LoVo (cell line): ENCODE measurements around the gene TANGO6.
A peak's percentile ranks its signal among the peaks of the same experiment; 100 is the strongest.

ENCODE experiments used
- DNase-seq: peaks from one replicate; pipeline ENCODE4 v3.0.0-alpha.2; 2016; ENCODE audit warnings: low spot score

Gene TANGO6

GRCh38 chr16:69105501-69106361 lies 262.4 kb downstream of the TANGO6 start, which contains the start of gene HAS3:
Gene HAS3, plus strand, starts transcription at chr16:69105653. Its CDS starts 3,743 bp downstream, at chr16:69109396.
- DNase-seq = peak; percentile 75

DNA sequence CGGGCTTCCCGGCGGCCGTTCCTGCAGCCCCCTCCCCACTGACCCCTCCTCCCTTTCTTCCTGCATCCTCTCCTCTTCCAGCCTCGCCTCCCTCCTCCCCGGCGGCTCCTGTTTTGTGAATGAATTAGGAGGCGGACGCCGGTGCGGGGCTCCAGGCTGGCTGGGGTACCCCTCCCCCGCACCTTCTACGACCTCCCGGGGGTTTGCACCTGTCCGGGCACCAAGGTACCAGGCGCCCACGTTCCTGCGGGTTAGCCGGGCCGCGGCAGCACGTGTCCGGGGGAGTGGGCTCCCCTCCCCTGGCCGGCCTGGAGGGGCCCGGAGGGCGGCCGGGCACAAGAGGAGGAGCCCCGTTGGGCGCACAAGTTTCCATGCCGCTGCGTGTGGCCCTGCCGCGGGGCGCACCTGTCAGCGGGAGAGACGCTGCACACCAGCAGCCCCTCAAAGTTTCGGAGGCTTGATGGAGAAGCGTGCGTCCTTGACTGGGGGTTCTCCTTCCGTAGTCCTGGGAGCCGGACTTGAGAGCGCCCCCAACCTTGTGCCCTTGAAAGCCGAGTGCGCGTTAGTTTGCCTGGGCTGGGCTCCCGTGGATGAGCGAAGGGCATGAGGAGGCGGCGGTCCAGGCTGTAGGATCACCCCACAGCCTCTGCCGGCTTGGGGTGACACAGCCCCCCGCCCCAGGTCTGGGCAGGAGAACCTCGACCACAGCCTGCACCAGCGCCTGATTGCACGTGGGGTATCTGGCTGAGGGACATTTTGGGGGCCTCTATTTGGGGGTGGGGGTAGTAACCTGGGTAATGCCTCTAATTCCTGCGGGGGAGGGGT lies 263.4 kb downstream of the TANGO6 start:
- DNase-seq = no peak

DNA sequence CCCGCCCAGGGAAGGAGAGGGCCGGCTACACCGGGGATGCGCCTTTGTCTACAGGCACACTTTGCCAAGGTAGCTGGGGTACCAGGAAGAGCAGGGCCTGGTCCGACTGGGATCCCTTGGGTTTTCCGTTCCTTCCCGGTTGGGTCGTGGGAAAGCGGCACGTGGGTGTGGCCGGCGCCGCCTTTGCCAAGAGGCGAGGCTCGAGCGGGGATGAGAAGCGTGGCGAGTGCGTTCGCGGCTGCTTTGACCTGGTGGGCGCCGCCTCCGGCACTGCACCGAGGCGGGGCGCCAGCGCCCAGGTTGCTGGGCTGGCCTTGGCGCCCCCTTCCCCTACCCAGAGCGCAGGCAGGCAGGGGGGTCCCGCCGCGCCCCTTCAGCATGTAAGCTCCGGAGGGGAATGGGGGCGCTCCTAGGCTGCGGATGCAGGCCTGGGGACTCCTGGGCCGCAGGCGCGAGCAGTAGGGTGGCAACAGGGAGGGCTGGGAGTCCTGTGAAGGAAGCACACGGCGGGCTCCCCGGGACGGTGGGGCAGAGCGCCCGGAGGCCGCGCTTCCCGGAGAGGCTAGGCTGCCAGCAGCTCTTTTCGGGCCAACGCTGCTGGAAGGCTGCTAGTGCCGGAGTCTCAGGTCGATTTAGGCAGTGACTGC lies 264.1 kb downstream of the TANGO6 start:
- peak; percentile 18 for DNase-seq

DNA sequence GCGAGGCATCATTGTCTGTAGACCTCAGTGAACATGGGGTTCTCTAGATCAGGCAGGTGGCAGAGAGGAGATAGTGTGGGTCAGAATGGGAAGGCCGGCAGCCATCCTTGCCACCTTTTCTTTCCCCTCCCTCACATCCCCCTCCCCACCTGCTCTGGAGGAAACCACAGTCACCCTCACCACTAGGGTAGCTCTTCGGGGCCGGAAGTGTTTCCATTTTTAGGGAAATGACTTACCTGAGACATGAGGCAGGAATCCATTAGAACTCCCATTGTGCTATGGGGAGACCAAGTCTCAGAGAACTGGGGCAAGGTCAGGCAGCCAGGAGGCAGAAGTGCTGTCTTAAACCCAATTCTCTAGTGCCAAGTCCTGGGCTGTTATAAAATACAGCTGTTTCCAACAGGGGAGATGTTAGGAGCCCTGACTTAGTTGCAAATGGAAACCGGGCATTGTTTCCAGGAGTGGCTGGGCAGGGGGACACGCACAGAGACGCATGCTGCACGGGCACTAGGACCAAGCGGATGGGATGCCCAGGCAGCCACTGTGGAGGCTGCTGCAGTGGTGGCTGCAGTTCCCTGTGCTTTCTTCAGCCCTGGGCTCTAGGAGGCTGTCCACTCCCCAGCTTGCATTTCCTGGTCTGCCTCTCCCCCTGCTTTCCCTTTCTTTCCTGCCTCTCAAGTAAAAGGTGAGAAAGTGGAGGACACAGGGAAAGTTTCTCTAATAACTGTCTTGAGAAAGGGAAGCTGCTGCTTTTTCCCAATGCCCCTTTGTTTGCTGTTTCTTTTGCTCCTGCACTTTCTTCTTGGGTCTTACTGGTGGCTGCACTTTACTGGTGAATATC lies 265.0 kb downstream of the TANGO6 start:
- DNase-seq = no peak

DNA sequence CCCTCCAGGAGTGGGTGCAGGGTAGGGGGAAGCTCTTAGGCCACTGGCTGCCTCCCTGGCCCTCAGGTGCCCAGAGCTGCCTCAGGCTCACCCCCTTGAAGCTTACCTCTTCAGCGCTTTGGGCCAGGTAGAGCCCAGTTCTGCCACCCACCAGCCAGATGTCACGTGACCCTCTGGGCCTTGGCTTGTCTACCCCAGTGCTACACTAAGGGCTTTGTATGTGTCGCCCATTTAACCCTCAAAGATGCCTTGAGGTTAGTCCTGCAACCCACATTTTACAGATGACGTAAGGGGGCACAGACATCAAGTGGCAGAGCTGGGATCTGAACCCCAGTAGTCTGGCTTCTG lies 265.5 kb downstream of the TANGO6 start:
- DNase-seq = no peak

- DNase-seq = no peak
Observed at GRCh38 chr16:69109486-69110270, 266.3 kb downstream of the TANGO6 start.

DNA sequence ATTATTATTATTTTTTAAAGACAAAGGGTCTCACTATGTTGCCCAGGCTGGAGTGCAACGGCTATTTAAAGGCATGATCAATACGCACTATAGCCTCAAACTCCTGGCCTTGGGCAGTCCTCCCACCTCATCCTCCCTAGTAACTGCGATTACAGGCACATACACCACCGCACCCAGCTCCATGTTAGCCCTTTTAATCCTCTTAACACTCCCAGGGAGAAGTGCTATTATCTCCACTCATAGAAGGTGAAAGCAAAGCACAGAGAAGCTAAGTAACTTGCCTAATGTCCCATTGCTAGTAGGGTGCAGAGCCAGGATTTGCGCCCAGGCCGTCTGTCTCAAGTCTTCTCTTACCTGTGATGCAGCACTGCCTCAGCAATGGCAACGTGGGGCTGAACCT lies 267.1 kb downstream of the TANGO6 start:
- DNase-seq = no peak

GRCh38 chr16:69111216-69111875 lies 268.0 kb downstream of the TANGO6 start:
- DNase-seq = no peak

GRCh38 chr16:69111876-69112230 lies 268.5 kb downstream of the TANGO6 start:
- no peak for DNase-seq

DNA sequence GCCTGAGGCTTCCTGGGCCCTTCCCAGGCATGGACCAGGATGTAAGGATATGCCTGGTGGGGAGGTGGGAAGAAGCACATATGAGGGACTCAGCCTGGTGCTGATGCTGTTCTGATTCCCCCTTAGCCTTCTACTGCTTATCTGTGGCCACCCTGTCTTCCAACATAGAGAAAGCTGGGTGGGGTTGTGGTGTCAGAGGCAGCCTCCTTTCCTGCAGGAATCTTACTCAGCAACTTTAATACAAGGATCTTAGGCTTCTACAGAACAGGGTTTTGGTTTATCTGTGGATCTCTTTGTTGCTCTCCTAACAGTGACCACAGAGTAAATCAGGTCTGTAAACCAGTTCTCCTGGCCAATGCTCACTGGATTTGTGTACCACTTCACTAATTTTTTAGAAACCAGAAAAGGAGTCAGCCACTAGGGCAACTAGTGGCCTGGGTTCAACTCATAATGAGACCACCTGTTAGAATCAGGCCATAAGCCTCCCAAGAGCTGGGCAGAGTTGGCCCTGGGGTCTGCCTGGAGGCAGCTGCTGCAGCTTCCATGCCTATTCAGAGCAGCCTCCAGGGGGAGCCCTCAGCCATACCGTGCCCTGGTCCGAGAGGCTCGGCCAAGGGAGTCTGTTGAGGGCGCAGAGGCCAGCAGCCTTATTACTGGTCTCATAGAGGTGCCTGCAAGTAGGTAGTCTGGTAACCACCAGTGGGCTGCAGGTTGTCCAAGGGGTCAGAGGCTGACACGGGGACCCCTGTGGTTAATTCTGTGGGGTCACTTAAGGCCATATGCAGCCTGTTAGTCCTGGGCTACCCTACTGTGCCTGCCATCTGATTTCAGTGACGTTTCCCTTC lies 269.2 kb downstream of the TANGO6 start:
- DNase-seq = peak; percentile 35

DNA sequence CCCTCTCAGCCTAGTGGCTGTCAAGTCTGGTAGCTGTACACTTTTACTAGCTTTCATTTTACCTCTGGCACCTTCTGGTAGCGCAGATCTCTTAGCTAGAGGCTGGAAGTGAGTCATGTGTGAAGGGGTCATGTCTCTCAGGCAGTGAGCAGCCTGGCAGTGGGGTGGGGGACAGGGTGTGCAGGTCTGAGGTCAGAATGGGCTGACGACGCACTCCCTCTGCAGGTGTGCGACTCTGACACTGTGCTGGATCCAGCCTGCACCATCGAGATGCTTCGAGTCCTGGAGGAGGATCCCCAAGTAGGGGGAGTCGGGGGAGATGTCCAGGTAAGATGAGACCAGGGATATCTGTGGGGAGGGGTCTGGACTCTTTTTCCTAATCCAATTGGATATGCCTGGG lies 269.9 kb downstream of the TANGO6 start:
- DNase-seq = no peak

DNA sequence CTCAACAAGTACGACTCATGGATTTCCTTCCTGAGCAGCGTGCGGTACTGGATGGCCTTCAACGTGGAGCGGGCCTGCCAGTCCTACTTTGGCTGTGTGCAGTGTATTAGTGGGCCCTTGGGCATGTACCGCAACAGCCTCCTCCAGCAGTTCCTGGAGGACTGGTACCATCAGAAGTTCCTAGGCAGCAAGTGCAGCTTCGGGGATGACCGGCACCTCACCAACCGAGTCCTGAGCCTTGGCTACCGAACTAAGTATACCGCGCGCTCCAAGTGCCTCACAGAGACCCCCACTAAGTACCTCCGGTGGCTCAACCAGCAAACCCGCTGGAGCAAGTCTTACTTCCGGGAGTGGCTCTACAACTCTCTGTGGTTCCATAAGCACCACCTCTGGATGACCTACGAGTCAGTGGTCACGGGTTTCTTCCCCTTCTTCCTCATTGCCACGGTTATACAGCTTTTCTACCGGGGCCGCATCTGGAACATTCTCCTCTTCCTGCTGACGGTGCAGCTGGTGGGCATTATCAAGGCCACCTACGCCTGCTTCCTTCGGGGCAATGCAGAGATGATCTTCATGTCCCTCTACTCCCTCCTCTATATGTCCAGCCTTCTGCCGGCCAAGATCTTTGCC lies 271.1 kb downstream of the TANGO6 start:
- no peak for DNase-seq

- DNase-seq = no peak
Observed at GRCh38 chr16:69114976-69115355, 271.6 kb downstream of the TANGO6 start.

DNA sequence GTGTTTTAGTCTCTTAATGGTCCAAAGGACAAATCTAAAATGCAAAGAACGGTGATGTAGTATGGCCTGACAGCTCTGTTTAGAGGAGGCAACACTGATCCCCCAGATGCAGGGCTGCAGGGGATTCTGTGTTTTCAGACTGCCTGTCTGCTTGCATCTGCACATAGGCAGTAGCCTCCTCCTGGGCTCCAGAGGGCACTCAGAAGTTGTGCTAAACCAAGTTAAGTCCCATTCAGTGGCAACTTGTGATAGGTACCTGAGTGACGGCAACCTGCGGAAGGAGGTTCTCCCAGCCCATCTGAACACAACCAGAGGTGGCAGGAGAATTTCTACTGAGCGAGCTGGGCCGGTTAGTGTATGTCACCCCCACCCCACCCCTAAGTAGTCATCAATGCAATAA lies 272.0 kb downstream of the TANGO6 start:
- no peak for DNase-seq

GRCh38 chr16:69115837-69116236 lies 272.5 kb downstream of the TANGO6 start:
- no peak for DNase-seq

DNA sequence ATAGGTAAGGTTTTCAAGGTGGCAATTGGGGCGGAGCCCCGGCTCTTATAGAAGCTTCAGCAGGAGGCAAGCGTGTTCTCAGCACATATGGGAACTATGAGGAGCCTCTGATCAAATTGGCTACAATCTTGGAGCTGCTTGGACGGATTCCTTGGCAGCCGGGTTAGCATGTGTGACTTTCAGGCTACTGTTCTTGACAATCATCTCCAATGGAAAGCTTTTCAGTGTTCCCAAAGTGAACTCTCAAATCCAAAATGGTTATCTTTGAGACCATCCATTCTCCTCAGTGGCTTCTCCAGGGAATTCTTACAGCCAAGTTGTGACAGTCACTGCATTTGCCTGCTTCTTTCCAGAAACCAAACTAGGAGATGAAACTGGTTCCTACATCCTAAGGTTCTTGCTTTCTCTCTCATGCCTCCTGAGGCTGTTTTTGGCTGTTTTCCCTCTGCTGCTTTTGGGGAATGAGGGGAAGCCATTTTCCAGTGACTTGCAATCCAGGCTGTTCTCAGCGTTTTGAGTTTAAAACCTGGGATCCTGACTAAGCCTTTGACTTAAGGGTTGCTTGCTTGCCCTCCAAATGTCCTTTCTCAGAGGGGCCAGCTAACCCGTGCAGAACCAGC lies 273.0 kb downstream of the TANGO6 start:
- DNase-seq = no peak

DNA sequence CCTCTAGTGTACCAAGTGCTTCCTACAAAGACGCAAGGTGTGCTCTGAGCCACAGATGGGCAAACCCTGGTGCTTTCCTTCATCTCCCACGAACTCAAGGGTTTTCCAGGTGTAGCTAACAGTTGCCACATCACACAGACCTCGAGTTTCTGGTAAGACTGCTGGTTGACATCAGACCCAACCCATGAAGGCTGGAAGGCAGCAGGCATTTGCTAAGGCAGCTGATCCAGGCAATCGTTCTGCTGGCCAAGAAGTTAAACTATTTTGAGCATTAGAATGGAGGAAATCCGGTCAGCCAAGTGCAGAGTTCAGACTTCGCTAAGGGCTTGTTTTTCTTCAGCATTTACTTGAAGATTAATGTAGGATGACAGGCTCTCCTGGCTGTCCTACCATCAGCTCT lies 273.6 kb downstream of the TANGO6 start:
- no peak for DNase-seq

- no peak for DNase-seq
Observed at GRCh38 chr16:69118468-69118867, 275.1 kb downstream of the TANGO6 start.

GRCh38 chr16:69118994-69119393 lies 275.7 kb downstream of the TANGO6 start:
- no peak for DNase-seq
